Small intestine (tissue), 7 donors: Measurements from ENCODE around the gene ZC3H7A. TPM values are rescaled to one million over a fixed set of nuclear protein-coding genes. Genes with fewer than 3 reads are reported as not detected.
A peak's percentile ranks its signal among the peaks of the same experiment; 100 is the strongest.
"Not testable (repeated sequence)": the region's sequence is repeated elsewhere in the genome, so short reads cannot be mapped to it uniquely, and the experiment has no call there.

Source experiments
- DNase-seq, 2 donors: peaks; one replicate each; pipeline versions ENCODE4 v3.0.0 to v3.0.0-alpha.2; 2013
- FAIRE-seq: peaks from 2 replicates; lab custom pipeline; 2012; peaks lifted over from hg19 to GRCh38; lab: Jason Lieb, UNC
- H3K27ac ChIP-seq, 3 donors: one replicate each; pipeline ENCODE4 v1.5.1; 2013; ENCODE audit warnings: low read length in 2 of 3, mild to moderate bottlenecking in 2 of 3, control low read depth in 1 of 3, inconsistent platforms in 1 of 3, low read depth in 1 of 3, moderate library complexity in 1 of 3
- H3K27me3 ChIP-seq, 3 donors: one replicate each; pipeline ENCODE4 v1.6.1; 2013; ENCODE audit warnings: low read length in 3 of 3, inconsistent platforms in 1 of 3; ENCODE audit not compliant: control insufficient read depth in 3 of 3, insufficient read depth in 3 of 3
- H3K36me3 ChIP-seq, 3 donors: one replicate each; pipeline ENCODE4 v1.6.1; 2013; ENCODE audit warnings: low read length in 3 of 3, inconsistent platforms in 1 of 3, low read depth in 1 of 3, mild to moderate bottlenecking in 1 of 3, moderate library complexity in 1 of 3; ENCODE audit not compliant: control insufficient read depth in 3 of 3, insufficient read depth in 2 of 3
- H3K4me1 ChIP-seq, 3 donors: one replicate each; pipeline ENCODE4 v1.6.1; 2013; ENCODE audit warnings: low read length in 2 of 3, inconsistent platforms in 1 of 3, low read depth in 1 of 3, mild to moderate bottlenecking in 1 of 3, moderate library complexity in 1 of 3; ENCODE audit not compliant: control insufficient read depth in 3 of 3, insufficient read depth in 2 of 3
- H3K4me3 ChIP-seq, 3 donors: one replicate each; pipeline ENCODE4 v1.5.1; 2013; ENCODE audit warnings: low read length in 3 of 3, control low read depth in 1 of 3, inconsistent platforms in 1 of 3, low read depth in 1 of 3, mild to moderate bottlenecking in 1 of 3, moderate library complexity in 1 of 3
- H3K9me3 ChIP-seq, 2 donors: one replicate each; pipeline ENCODE4 v1.6.1; 2013; ENCODE audit warnings: low read depth in 1 of 2, low read length in 1 of 2; ENCODE audit not compliant: control insufficient read depth in 2 of 2, insufficient read depth in 1 of 2
- WGBS, 3 donors: extraction: QIAGEN DNeasy Blood & Tissue Kit; methylation state at CpG; one replicate each; pipeline ENCODE4 v1.1.7; 2013; 5-methylcytosine and 5-hydroxymethylcytosine counted together
- polyA plus RNA-seq, 4 donors: library from polyadenylated mRNA; stranded (reverse) in 3 of 4; unstranded in 1 of 4; fragments of 200-250 nt in 3 of 4; fragments of 120-200 nt in 1 of 4; gene quantifications; one replicate each; pipeline versions ENCODE4 v1.2.1 to v1.2.3, GENCODE V29; 2013
- donor health status: healthy with polysubstance abuse.
- donor health status: control.
- donor health status: control.
- donor health status: Bipolar disorder and iron deficiency.
- donor health status: healthy.

ZC3H7A gene
- polyA plus RNA-seq, 4 donors = 21.2 to 51.7 (median 36.9) TPM

- not testable (repeated sequence) for H3K27ac ChIP-seq, H3K27me3 ChIP-seq, DNase-seq, H3K4me3 ChIP-seq, H3K36me3 ChIP-seq, FAIRE-seq, H3K9me3 ChIP-seq, H3K4me1 ChIP-seq
- 91 to 93% (median 92%) methylated on average over 13 of the region's 13 CpGs for WGBS, 3 donors
These were observed 21.9 kb upstream of the ZC3H7A start for GRCh38 chr16:11818970-11819369.

- no peak for DNase-seq
- whole genome bisulfite sequencing, 3 donors = 82 to 96% (median 90%) methylated on average over 5 of the region's 5 CpGs
- H3K27ac ChIP-seq = no peak overlapping the region
- no peaks in the 10 kb centered on the region for H3K9me3 ChIP-seq
- H3K4me1 ChIP-seq = no peaks in the 10 kb centered on the region
- H3K4me3 ChIP-seq = no peak overlapping the region
- H3K27me3 ChIP-seq = no peaks in the 10 kb centered on the region
- FAIRE-seq = no peak
- no peaks in the 10 kb centered on the region for H3K36me3 ChIP-seq
These were observed 19.1 kb upstream of the ZC3H7A start for GRCh38 chr16:11816123-11816522.

GRCh38 chr16:11814800-11815199, 17.7 kb upstream of the ZC3H7A start:
- H3K4me3 ChIP-seq, DNase-seq, H3K36me3 ChIP-seq, FAIRE-seq, H3K9me3 ChIP-seq, H3K27me3 ChIP-seq, H3K27ac ChIP-seq, H3K4me1 ChIP-seq: not testable (repeated sequence)
- WGBS, 3 donors = 79 to 92% (median 87%) methylated on average over 4 of the region's 4 CpGs

- no peak for FAIRE-seq
- Histone ChIP-seq H3K27ac (no peak overlapping the region), H3K36me3 (no peaks in the 10 kb centered on the region), H3K4me3 (no peak overlapping the region), H3K27me3 (no peaks in the 10 kb centered on the region), H3K4me1 (no peaks in the 10 kb centered on the region), H3K9me3 (no peaks in the 10 kb centered on the region)
- no peak for DNase-seq
- 47 to 63% (median 58%) methylated on average over 8 of the region's 8 CpGs for WGBS, 3 donors
These were observed 9.7 kb upstream of the ZC3H7A start for GRCh38 chr16:11806721-11807120.

- Histone ChIP-seq H3K4me3 (no peak overlapping the region), H3K4me1 (no peaks in the 10 kb centered on the region), H3K27me3 (no peaks in the 10 kb centered on the region), H3K36me3 (no peaks in the 10 kb centered on the region), H3K27ac (no peak overlapping the region), H3K9me3 (no peaks in the 10 kb centered on the region)
- FAIRE-seq = no peak
- DNase-seq = no peak
- 82 to 88% (median 86%) methylated on average over 3 of the region's 3 CpGs for WGBS, 3 donors
These were observed 8.5 kb upstream of the ZC3H7A start for GRCh38 chr16:11805556-11805955.

GRCh38 chr16:11801481-11802021, 4.5 kb upstream of the ZC3H7A start:
- no peak for FAIRE-seq
- Histone ChIP-seq H3K27me3 (no peaks in the 10 kb centered on the region), H3K4me3 (no peak overlapping the region), H3K4me1 (peaks cover 0 to 14% (median 0%) of the 10 kb centered on the region in 3 donors), H3K36me3 (no peaks in the 10 kb centered on the region), H3K27ac (no peak overlapping the region), H3K9me3 (no peaks in the 10 kb centered on the region)
- WGBS, 3 donors = 90 to 97% (median 97%) methylated on average over 3 of the region's 3 CpGs
- no peak for DNase-seq

- peak overlapping the region in 1 of 3 donors; percentile 24 for H3K27ac ChIP-seq
- H3K36me3 ChIP-seq = peaks cover 0 to 5% (median 0%) of the 10 kb centered on the region in 3 donors
- peaks cover 0 to 14% (median 6%) of the 10 kb centered on the region in 3 donors for H3K4me1 ChIP-seq
- no peaks in the 10 kb centered on the region for H3K9me3 ChIP-seq
- no peak overlapping the region for H3K4me3 ChIP-seq
- DNase-seq (no peak), FAIRE-seq (no peak)
- WGBS, 3 donors = 83 to 95% (median 90%) methylated on average over 3 of the region's 3 CpGs
- H3K27me3 ChIP-seq = no peaks in the 10 kb centered on the region
These were observed 3.3 kb upstream of the ZC3H7A start for GRCh38 chr16:11800382-11800718.

GRCh38 chr16:11799509-11800381, 2.7 kb upstream of the ZC3H7A start:
- no peak for FAIRE-seq
- Histone ChIP-seq H3K36me3 (peaks cover 0 to 5% (median 0%) of the 10 kb centered on the region in 3 donors), H3K4me1 (peaks cover 0 to 15% (median 6%) of the 10 kb centered on the region in 3 donors), H3K9me3 (no peaks in the 10 kb centered on the region), H3K27me3 (no peaks in the 10 kb centered on the region), H3K4me3 (no peak overlapping the region), H3K27ac (no peak overlapping the region)
- no peak for DNase-seq
- 79 to 87% (median 83%) methylated on average over 14 of the region's 14 CpGs for WGBS, 3 donors
